Activated T-cell treated with anti-CD3 and anti-CD28 coated beads for 24 hours (primary cell): Measurements from ENCODE around the gene DOCK9.

Source experiments
- DNase-seq: peaks from one replicate; pipeline ENCODE4 v3.0.0-alpha.2; 2020; ENCODE audit warnings: low read depth

DOCK9 gene

GRCh38 chr13:98998831-98999638, 21.2 kb upstream of the DOCK9 start:
- DNase-seq: no peak

- DNase-seq: no peak
Observed at GRCh38 chr13:98997738-98998641, 20.1 kb upstream of the DOCK9 start.

DNA sequence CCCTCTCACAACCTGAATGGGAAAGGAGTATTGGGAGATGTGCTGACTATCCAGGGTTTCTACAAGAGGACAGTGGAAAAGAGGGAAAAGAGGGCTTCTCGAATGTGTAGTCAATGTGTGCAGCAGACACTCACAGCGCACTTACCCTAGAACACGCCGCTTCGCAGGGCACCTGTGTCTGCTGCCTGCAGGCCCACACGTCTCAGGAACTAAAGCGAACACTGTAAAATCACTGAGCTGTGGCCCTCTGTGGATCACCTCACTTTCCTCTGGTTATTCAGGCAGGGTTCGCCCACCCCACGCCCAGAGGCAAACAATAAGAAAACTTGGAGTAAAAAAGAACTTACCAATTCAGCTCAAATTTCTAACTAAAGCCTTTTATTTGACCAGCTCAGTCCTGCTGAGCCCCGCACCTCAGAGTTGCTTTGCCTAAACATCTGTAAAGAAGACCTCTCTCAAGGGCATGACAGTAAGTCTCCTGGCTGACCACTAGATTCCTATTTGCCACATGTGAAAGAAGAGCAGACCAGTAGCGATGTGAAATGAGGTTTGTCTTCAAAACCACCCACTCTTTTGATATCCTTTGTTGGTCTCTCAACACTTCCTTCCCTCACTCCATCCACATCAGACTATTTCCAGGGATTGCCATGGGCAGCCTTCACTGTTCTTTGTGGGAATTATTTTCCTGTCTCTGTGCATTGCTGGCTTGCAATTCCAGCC, 19.3 kb upstream of the DOCK9 start:
- no peak for DNase-seq

DNA sequence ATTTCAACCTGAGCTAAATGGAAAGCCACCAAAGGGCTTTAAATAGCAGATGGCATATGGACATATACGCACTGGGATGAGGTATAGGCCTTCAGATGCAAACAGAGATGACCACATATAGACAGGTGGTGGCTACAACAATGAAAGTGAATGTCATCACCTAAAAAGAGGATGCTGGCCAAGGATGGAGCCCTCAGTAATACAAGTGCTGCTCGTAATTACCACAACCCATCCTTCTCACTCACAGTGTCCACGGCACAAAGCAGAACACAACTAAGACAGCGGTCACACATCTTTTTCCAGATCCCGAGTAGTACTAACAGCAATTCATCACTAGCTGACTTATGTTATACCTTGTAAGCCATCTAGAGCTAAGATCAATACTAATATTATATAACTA, 18.2 kb upstream of the DOCK9 start:
- no peak for DNase-seq

DNA sequence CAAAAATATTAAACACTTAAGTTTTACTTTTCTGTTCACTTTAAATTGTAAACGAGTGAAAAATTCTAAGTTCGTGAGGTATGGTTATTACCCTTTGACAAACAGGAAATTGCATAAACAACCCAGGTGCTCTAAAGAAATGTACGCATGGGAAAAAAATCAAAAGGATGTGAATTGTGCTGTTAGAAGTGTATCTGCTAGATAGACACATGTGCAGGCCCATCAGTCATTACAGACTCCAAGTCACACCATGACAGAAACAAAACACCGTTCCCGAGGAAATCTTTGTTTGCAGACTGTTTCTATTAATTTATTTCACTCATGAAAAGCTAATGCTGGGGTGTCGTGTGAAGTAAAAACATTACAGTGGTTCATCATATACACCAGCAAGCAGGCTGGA, 17.0 kb upstream of the DOCK9 start:
- no peak for DNase-seq

GRCh38 chr13:98994080-98994479, 16.2 kb upstream of the DOCK9 start:
- DNase-seq: no peak

DNA sequence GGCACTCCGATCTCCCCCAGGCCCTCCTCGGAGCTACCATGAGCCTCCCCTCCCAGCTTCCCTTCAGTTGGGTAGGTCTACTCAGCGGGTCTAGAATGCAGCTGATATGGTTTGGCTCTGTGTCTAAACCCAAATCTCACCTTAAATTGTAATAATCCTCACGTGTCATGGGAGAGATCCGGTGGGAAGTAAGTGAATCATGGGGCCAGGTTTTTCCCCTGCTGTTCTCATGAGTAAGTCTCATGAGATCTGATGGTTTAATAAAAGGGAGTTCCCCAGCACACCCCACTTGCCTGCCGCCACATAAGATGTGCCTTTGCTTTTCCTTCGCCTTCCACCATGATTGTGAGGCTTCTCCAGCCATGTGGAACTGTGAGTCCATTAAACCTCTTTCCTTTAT, 14.5 kb upstream of the DOCK9 start:
- DNase-seq: no peak

DNA sequence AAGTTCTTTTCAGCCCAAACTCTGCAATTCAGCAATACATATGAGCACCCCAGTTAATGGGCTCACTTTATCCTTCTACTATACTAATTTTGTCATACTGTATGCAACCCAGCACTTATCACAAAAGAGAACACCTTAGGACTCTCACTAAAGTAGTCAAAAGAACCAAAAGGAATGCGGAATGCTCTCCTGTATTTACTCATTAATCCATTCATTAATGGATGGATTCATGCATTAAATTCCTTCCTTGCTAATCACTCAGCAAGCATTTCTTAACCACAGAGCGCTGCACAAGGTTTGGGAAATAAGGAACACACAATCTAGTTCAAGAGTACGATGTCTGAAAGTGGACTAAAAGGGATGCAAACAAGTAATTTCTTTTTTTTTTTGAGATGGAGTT, 12.8 kb upstream of the DOCK9 start:
- DNase-seq: no peak

- DNase-seq: no peak
Observed at GRCh38 chr13:98989469-98990235, 11.8 kb upstream of the DOCK9 start.

GRCh38 chr13:98988780-98989179, 10.9 kb upstream of the DOCK9 start:
- DNase-seq: no peak

DNA sequence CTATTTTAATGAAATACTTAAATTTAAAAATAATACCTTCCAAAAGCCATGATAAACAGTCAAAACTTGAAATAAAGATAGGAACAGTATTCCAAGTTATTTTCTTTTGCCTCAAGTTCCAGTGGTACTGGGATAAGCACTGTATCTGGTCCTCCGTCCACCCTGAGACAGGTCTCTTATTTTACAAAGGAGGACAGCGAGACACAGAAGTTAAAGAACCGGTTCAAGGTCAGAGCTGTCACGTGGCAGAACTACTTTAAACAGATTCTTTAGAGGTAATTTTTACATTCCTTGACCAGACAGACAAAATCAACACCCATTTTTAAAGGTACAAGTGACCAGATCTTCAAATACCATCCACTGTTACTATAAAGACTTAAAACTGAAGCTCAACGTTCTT, 10.4 kb upstream of the DOCK9 start:
- no peak for DNase-seq

GRCh38 chr13:98987275-98987674, 9.4 kb upstream of the DOCK9 start:
- no peak for DNase-seq

DNA sequence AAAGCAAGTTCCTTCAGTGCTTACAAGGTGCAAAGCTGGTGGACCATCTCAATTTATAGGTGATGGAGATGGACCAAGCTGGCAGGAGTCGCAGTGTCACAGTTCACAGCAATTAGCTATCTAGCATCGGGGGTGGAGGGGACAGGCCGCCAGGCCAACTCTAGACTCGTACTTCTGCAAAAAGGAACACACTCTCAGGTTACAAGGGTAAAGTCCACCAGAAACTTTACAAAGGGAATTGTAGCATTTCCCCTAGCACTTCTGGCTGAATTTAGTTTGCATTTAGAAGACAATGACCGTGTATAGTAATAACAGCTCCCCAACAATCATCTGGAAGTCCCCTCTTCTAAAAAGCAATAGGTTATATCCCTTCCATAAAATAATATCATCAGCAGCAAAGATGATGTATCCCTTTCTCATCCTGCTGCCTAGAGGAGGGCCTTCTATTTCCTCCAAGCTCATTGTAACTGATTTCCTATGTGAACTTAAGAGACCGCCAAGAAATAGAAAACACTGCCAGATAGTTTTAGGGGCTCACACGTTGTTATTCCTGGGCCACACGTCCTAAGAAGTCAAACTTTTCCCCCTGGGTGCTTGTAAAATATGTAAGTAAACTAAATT, 8.5 kb upstream of the DOCK9 start:
- no peak for DNase-seq

DNA sequence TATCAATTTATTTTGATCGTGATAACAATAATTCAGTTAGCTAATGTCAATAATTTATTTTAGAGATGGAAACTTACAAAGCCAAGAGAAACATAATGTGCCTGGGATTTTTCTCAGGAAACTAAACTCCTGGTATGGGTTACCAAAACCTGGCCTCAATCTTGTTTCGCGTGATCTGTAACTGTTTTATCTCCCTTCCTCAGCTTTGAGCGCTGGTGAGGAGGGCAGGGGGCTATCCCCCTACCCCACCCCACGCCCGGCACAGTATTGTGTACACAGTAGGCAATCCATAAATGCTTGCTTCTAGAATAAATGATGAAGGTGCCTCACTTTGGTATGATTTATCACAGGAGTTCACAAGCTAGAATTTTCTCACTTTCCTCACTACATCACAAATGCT, 7.7 kb upstream of the DOCK9 start:
- no peak for DNase-seq

- no peak for DNase-seq
Observed at GRCh38 chr13:98984983-98985382, 7.1 kb upstream of the DOCK9 start.

GRCh38 chr13:98984118-98984517, 6.3 kb upstream of the DOCK9 start:
- no peak for DNase-seq

DNA sequence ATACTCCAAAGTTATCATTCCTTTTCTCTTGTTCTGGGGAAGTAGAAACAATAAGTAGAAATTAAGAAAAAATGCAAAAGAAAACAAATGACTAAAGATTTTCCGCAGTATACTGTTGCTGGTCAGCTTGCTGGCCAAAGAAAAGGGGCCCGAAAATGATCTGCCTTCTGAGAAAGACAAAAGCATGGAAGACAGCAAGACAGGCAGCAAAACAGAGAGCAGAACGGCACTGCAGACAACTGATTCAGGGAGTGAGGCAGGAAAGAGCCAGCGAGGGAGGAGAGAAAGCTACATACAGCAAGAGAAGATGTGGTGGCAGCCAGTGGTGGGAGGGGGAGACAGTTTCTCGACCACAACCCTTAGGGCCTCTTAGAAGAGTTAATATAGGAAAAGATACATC, 5.3 kb upstream of the DOCK9 start:
- no peak for DNase-seq

DNA sequence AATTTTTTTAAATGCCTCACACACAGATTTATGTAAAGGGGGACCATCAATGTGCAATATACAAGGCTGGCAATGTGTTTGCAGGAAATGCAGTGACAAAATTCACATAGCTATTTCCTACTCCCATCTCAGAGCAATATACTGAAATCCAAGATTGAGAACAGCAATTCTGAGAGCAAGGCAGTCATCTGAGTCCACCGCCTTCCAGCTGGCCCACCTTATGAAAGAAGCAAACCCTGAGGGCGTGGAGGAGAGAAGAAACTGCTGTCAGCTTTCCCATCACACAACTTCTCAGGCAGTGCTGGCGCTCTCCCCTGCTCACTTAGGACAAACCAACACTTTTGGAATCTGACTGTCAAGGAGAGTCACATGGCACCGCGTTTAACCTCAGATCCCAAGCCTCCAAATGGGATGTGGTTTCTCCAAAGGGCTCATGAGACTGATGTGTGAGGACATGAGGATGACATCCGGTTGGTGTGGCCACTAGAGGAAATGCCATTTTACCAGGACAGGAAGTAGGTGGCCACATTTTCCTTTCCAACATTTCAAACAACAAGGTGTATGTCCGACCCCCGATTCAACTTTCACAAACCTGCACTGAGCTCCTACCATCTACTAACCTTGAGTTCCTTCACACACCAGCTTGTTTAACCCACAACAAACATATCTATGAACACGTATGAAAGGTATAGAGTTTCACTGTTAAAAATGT, 3.7 kb upstream of the DOCK9 start:
- no peak for DNase-seq

- no peak for DNase-seq
Observed at GRCh38 chr13:98979012-98979660, 1.3 kb upstream of the DOCK9 start.

DNA sequence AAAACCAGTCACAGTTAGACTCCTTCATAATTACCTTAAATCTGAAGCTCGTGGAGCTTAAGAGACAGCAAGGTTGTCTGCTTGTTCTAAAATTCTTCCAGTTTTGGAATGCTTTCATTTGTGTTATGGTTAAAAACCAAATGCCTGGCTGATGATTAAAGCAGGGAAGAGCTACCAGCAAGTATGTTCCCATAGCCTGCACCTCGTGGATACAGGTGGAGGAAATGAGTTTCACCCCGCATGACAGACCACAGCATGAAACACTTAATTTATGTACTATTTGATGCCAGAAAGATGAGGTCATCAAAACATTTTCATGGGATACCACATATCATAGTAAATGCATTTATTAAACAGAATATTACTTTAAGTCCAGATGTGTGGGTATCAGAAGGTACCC, 416 bp upstream of the DOCK9 start:
- DNase-seq: no peak
